Measurements from ENCODE around the gene SHISA6. TPM values are rescaled to one million over a fixed set of nuclear protein-coding genes. Genes with fewer than 3 reads are reported as not detected.

The SHISA6 gene
- total RNA-seq, 1 donor from 2014 or later: not detected

DNA sequence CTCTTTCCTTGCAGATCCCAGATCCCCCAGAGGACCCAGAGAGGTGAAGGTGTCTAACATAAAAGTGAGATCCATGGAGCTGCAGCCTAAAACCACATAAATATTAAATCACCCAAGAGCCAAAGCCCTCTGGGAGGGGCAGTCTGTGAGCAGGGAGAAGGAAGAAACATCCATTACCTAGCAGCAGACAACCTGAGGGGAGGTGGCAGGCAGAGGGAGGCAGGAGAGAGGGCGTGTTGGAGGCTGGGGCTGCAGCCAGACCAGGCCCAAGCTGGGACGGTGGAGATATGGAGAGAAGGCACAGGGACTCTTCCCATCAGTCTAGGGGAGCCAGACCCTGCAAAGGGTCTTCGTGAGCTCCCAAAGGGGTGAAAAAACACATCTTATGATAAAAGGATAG is 101.1 kb downstream of the SHISA6 start:
- Histone ChIP-seq H3K9ac (ENCODE audit: low read length) (no peak overlapping the region), H3K4me3 (ENCODE audit: insufficient read depth, low read depth, low read length) (no peak overlapping the region), H3K9me3 (ENCODE audit: insufficient read depth, low read depth, low read length) (peaks cover 7% of the 10 kb centered on the region), H3K36me3 (ENCODE audit: insufficient read depth, low read length) (no peaks in the 10 kb centered on the region), H3K4me2 (ENCODE audit: low read length) (no peak overlapping the region), H3K4me1 (ENCODE audit: insufficient read depth, low read length) (no peaks in the 10 kb centered on the region), H3K27me3 (ENCODE audit: insufficient read depth, low read length) (no peaks in the 10 kb centered on the region), H2AFZ (ENCODE audit: low read depth, low read length) (no peak overlapping the region), H3K27ac (ENCODE audit: low read depth, low read length) (no peak overlapping the region), H4K20me1 (ENCODE audit: insufficient read depth, low read length) (no peaks in the 10 kb centered on the region), H3K79me2 (ENCODE audit: insufficient read depth, low read length) (no peaks in the 10 kb centered on the region)
- Mint-ChIP-seq H3K27me3 (ENCODE audit: low read depth, unreplicated experiment) (no peaks in the 10 kb centered on the region), H3K4me3 (ENCODE audit: unreplicated experiment) (no peak overlapping the region), H3K9me3 (ENCODE audit: unreplicated experiment) (peaks cover 8% of the 10 kb centered on the region), H3K4me1 (ENCODE audit: low read depth, unreplicated experiment) (no peaks in the 10 kb centered on the region), H3K36me3 (ENCODE audit: low read depth, unreplicated experiment) (no peaks in the 10 kb centered on the region), H3K27ac (ENCODE audit: unreplicated experiment) (no peak overlapping the region)
- TF ChIP-seq, protein P1, sequence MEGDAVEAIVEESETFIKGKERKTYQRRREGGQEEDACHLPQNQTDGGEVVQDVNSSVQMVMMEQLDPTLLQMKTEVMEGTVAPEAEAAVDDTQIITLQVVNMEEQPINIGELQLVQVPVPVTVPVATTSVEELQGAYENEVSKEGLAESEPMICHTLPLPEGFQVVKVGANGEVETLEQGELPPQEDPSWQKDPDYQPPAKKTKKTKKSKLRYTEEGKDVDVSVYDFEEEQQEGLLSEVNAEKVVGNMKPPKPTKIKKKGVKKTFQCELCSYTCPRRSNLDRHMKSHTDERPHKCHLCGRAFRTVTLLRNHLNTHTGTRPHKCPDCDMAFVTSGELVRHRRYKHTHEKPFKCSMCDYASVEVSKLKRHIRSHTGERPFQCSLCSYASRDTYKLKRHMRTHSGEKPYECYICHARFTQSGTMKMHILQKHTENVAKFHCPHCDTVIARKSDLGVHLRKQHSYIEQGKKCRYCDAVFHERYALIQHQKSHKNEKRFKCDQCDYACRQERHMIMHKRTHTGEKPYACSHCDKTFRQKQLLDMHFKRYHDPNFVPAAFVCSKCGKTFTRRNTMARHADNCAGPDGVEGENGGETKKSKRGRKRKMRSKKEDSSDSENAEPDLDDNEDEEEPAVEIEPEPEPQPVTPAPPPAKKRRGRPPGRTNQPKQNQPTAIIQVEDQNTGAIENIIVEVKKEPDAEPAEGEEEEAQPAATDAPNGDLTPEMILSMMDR (IDR thresholded peaks at IDR 0.05; ENCODE audit: insufficient read depth, low read depth, low read length): no peak
- no peak for TF ChIP-seq EZH2 (IDR thresholded peaks at IDR 0.05; ENCODE audit: insufficient read depth, low read length)
- no peak for FAIRE-seq
- no peak for DNase-seq (ENCODE audit: low read depth)

DNA sequence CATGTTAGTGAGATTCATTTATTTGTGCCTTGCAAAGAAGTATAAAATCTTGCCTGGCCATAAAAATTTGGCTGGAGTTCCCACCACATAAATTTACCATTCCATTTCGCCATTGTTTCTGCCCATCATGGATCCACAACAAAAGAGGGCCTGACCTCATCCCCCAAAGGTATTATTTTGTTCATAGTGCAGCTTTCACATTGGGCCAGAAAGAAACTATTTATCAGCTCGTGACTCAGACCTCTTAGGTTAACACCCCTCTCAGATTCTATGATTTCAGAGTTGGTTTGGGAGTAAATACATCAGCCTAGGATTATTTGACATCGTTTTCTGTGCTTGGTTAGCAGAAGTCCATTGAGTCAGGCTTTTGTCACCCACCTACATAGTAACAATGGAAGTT is 108.1 kb downstream of the SHISA6 start:
- H3K4me3 Mint-ChIP-seq (ENCODE audit: unreplicated experiment): no peak overlapping the region
- H3K4me3 ChIP-seq (ENCODE audit: insufficient read depth, low read depth, low read length): no peak overlapping the region
- no peak overlapping the region for H3K4me2 ChIP-seq (ENCODE audit: low read length)
- H3K79me2 ChIP-seq (ENCODE audit: insufficient read depth, low read length): no peaks in the 10 kb centered on the region
- no peaks in the 10 kb centered on the region for H3K36me3 Mint-ChIP-seq (ENCODE audit: low read depth, unreplicated experiment)
- no peaks in the 10 kb centered on the region for H3K4me1 Mint-ChIP-seq (ENCODE audit: low read depth, unreplicated experiment)
- no peak overlapping the region for H3K9ac ChIP-seq (ENCODE audit: low read length)
- H3K9me3 Mint-ChIP-seq (ENCODE audit: unreplicated experiment): peaks cover 22% of the 10 kb centered on the region
- DNase-seq (ENCODE audit: low read depth) (no peak), FAIRE-seq (no peak)
- H3K36me3 ChIP-seq (ENCODE audit: insufficient read depth, low read length): no peaks in the 10 kb centered on the region
- no peaks in the 10 kb centered on the region for H3K27me3 ChIP-seq (ENCODE audit: insufficient read depth, low read length)
- peaks cover 8% of the 10 kb centered on the region for H3K9me3 ChIP-seq (ENCODE audit: insufficient read depth, low read depth, low read length)
- H2AFZ ChIP-seq (ENCODE audit: low read depth, low read length): no peak overlapping the region
- no peak overlapping the region for H3K27ac Mint-ChIP-seq (ENCODE audit: unreplicated experiment)
- no peaks in the 10 kb centered on the region for H4K20me1 ChIP-seq (ENCODE audit: insufficient read depth, low read length)
- TF ChIP-seq, protein P1 (IDR thresholded peaks at IDR 0.05; ENCODE audit: insufficient read depth, low read depth, low read length): no peak
- no peak for TF ChIP-seq EZH2 (IDR thresholded peaks at IDR 0.05; ENCODE audit: insufficient read depth, low read length)
- no peaks in the 10 kb centered on the region for H3K27me3 Mint-ChIP-seq (ENCODE audit: low read depth, unreplicated experiment)
- no peaks in the 10 kb centered on the region for H3K4me1 ChIP-seq (ENCODE audit: insufficient read depth, low read length)
- no peak overlapping the region for H3K27ac ChIP-seq (ENCODE audit: low read depth, low read length)

DNA sequence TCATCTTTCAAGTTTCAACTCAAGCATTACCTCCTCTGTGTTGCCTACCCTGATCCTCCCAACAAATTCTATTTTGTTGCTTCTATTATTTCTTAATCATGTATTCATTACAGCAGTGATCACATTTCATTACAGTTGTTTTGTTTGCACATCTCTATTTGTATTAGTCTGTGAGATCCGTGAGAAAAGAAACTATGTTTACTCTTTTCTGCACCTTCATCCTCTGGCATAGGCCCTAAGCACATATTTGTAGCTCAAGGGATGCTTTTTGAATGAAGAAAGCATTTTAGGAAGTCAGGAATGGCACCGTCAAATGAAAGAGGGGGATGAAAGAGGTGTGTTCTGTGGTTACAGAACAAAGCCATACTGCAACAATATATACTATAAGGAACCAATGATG is 110.5 kb downstream of the SHISA6 start:
- H3K9ac ChIP-seq (ENCODE audit: low read length): no peak overlapping the region
- no peaks in the 10 kb centered on the region for H3K27me3 ChIP-seq (ENCODE audit: insufficient read depth, low read length)
- H3K4me2 ChIP-seq (ENCODE audit: low read length): no peak overlapping the region
- no peak overlapping the region for H3K27ac ChIP-seq (ENCODE audit: low read depth, low read length)
- H3K79me2 ChIP-seq (ENCODE audit: insufficient read depth, low read length): no peaks in the 10 kb centered on the region
- peaks cover 8% of the 10 kb centered on the region for H3K9me3 ChIP-seq (ENCODE audit: insufficient read depth, low read depth, low read length)
- Mint-ChIP-seq H3K4me3 (ENCODE audit: unreplicated experiment) (no peak overlapping the region), H3K9me3 (ENCODE audit: unreplicated experiment) (peaks cover 22% of the 10 kb centered on the region), H3K4me1 (ENCODE audit: low read depth, unreplicated experiment) (no peaks in the 10 kb centered on the region), H3K27me3 (ENCODE audit: low read depth, unreplicated experiment) (no peaks in the 10 kb centered on the region), H3K27ac (ENCODE audit: unreplicated experiment) (no peak overlapping the region), H3K36me3 (ENCODE audit: low read depth, unreplicated experiment) (no peaks in the 10 kb centered on the region)
- H2AFZ ChIP-seq (ENCODE audit: low read depth, low read length): no peak overlapping the region
- no peak for FAIRE-seq
- DNase-seq (ENCODE audit: low read depth): no peak
- no peaks in the 10 kb centered on the region for H3K4me1 ChIP-seq (ENCODE audit: insufficient read depth, low read length)
- no peaks in the 10 kb centered on the region for H3K36me3 ChIP-seq (ENCODE audit: insufficient read depth, low read length)
- H3K4me3 ChIP-seq (ENCODE audit: insufficient read depth, low read depth, low read length): no peak overlapping the region
- H4K20me1 ChIP-seq (ENCODE audit: insufficient read depth, low read length): no peaks in the 10 kb centered on the region
- TF ChIP-seq, protein P1 (IDR thresholded peaks at IDR 0.05; ENCODE audit: insufficient read depth, low read depth, low read length): no peak
- no peak for TF ChIP-seq EZH2 (IDR thresholded peaks at IDR 0.05; ENCODE audit: insufficient read depth, low read length)

Measured in astrocyte (in vitro differentiated cells and primary cell).